ENCODE results near the gene FAM171A1.
"Not testable (repeated sequence)": the region's sequence is repeated elsewhere in the genome, so short reads cannot be mapped to it uniquely, and the experiment has no call there.

GRCh38 chr10:15388172-15388571, 17.1 kb upstream of the FAM171A1 start:
- TF ChIP-seq EP300 (IDR thresholded peaks at IDR 0.05; ENCODE audit: borderline replicate concordance in 1 of 2, low read depth in 1 of 2, low read length in 1 of 2); REST (IDR thresholded peaks at IDR 0.05; ENCODE audit: low read depth, low read length); CTCF (IDR thresholded peaks at IDR 0.05); EZH2phosphoT487 (IDR thresholded peaks at IDR 0.05; ENCODE audit: borderline replicate concordance, low read depth): not testable (repeated sequence)
